Subcutaneous adipose tissue (tissue), 4 donors: Measurements from ENCODE around the gene CAV3. TPM values are rescaled to one million over a fixed set of nuclear protein-coding genes. Genes with fewer than 3 reads are reported as not detected.

Source experiments
- total RNA-seq, 4 donors: library from RNA; depleted of rRNA; stranded (reverse); fragments of >200 nt; gene quantifications; one replicate each; pipeline ENCODE4 v1.1.0, GENCODE V29; 2016
- TF ChIP-seq, protein P1 (sequence below): fragments of 450-650 bp; IDR thresholded peaks from one replicate; pipeline ENCODE4 v1.5.1; 2016; ENCODE audit warnings: low read depth, mild to moderate bottlenecking, control low read depth, antibody characterized with exemption, moderate library complexity

The CAV3 gene
- total RNA-seq, 4 donors from 2014 or later: not detected

DNA sequence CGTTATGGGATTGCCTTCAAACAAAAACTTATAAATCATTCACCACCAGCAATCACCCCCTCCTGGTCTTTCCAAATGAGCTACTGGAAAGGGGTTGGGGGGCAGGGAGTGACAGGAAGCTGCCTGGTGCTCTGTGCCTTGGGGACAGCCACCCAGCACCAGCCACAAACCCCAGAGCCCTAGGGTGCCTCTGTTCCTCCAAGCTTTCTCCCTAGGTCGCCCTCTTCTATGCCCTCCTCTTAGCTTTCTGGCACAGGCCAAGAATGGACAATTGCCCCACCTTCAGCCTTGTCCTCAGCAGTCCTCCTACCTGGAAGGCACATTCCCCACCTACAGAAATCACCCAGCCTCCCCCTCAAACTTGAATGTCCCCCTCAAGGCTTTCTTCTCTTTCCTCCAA is 32.5 kb downstream of the CAV3 start:
- TF ChIP-seq, protein P1, sequence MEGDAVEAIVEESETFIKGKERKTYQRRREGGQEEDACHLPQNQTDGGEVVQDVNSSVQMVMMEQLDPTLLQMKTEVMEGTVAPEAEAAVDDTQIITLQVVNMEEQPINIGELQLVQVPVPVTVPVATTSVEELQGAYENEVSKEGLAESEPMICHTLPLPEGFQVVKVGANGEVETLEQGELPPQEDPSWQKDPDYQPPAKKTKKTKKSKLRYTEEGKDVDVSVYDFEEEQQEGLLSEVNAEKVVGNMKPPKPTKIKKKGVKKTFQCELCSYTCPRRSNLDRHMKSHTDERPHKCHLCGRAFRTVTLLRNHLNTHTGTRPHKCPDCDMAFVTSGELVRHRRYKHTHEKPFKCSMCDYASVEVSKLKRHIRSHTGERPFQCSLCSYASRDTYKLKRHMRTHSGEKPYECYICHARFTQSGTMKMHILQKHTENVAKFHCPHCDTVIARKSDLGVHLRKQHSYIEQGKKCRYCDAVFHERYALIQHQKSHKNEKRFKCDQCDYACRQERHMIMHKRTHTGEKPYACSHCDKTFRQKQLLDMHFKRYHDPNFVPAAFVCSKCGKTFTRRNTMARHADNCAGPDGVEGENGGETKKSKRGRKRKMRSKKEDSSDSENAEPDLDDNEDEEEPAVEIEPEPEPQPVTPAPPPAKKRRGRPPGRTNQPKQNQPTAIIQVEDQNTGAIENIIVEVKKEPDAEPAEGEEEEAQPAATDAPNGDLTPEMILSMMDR: no peak

DNA sequence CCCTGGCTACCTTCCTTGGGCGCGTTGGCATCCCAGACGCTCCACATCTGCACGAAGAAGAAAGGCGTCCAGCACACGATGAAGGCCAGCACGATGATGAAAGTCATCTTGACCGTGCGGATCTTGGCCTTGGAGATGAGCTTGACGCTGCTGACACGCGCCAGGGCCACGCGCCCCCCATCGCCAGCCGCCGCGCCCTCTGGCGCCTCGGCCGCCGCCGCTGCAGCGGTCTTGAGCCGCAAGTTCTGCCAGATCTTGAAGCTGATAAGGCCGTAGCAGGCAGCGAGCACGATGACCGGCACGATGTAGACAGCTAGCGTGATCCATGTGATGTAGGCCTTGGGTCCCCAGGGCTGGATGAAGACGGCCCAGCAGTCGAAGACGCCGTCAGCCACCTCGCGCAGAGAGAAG is 33.7 kb downstream of the CAV3 start:
- TF ChIP-seq, protein P1: no peak

DNA sequence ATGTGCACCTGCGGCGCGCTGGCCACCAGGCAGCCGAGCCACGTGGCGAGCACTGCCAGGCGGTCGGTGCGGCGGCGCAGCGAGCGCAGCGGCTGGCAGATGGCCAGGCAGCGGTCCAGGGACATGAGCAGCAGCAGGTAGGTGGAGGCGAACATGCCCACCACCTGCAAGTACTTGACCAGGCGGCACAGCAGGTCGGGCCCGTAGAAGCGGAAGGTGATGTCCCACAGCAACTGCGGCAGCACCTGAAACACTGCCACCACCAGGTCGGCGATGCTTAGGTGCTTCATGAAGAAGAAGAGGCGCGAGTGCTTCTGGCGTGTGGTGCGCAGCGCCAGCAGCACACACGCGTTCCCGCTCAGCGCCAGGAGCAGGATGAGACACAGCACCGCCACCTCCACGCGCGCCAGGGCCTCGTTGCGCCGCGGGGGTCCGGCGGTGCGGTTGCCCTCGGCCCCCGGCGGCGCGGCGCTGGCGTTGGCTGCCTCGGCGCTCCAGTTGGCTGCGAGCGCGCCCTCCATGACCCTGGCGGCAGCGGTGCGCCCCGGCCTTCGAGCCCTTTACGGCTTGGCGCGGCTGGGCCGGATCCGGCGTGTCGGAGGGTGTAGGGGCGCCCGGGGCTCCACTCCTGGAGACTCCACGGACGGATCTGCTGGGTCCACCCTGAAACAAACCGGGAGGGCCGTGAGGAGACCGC is 34.2 kb downstream of the CAV3 start:
- TF ChIP-seq, protein P1: no peak

DNA sequence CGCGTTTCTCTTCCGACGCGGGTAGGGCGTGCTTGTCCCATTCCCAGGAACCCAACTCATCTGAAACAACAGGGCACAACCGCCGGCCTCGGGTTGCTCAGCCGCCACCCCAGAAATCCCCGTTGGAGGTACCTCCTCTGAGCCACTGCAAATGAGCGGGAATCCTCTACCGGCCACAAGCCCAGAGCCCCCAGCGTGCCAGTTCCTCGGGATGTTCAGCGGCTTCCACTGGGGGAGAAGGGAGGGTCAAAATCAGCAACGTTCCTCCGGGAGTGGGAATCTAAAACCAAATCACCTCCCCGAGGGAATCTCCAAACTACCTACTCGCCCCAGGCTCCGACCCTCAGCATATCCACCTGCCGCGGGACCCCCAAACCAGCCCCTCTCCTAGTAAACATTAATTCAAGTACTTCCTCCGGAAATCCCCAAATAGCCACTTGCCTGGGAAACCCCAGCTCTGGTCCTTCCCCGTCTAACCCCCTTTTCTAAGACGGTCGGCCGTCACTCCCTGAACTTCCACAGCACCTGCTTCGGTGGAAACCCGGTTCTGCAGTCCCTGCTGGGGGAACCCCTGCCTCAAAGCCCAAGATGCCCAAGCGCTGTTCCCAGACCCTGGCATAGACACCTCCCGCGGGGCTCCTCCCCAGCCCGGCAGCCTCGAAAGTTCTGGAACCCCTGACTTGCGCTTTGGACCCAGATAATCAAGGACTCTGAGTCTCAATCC is 34.9 kb downstream of the CAV3 start:
- TF ChIP-seq, protein P1: no peak

DNA sequence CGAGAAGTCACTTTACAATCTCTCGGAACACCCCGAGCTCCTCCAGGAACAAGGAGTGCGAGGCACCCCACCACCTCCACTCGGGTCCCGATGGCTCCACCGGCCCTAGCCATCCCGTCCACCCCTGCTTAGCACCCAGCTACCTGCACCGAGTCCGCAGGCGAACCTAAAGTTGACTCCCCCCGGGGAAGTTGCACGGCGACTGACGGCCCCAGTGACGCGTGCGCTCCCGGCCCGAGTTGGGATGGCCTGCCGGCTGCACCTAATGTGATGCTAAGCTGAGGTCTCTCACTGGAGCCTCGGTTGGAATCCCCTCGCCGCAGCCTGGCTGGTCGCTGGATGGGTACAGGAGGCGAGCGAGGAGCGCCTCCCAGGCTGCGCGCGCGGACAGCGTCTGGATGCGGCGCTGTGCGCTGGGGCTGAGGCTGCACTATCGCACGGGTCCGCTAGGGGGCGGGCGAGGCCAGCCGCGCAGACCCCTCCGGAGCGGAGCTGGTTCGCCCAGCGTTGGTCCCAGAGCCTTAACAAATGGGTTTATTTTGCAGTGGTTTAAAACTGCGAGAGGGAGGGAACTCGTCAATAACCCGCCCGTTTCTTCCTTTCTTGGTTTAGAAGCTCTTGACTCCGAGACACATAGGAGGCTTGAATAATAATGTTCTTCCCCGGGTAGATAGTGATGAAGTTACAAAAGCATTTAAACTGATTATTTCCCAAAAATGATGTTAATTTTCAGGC is 35.7 kb downstream of the CAV3 start, which contains the start of gene OXTR:
Gene OXTR (minus strand): TSS at position 526 of the 735 bp plus-strand sequence. CDS start 1,426 bp downstream, outside the sequence.
- TF ChIP-seq, protein P1: no peak

DNA sequence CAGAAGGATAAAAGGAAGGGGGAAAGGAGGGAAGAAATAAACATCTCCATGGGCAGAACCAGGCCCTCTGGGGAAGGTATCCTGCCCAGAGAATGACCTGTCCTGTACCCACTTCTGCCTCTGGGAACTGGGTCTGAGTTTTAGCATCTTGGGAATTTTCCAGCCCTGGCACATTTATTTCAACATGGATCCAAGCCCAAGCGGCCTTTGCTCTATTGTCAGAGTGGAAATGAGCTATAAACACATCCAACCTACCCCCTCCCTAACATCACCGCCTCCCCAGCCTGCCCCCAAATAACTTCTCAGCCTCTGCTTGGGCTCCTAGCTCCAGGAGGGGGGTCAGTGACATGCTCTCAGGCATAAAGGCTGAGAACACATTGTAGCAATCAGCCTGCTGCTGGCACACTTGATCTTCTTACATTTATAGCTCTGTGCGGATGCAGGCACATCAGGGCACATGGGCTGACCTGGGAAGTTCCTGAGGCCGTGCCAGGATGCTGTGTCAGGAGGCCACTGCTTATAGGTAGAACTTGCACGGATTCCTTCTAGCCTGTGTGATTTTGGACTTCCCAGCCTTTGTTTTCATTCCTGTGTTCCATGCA is 40.4 kb downstream of the CAV3 start:
- TF ChIP-seq, protein P1: no peak
